NCI-H187 (cell line): ENCODE data around the gene VTI1A.

ENCODE experiments used
- DNase-seq, 2 experiments: peaks; one replicate each; lab custom pipeline; 2025; lab: John Stamatoyannopoulos, UW

VTI1A gene

GRCh38 chr10:112679392-112679791, 232.4 kb downstream of the VTI1A start:
- no peak for DNase-seq

DNA sequence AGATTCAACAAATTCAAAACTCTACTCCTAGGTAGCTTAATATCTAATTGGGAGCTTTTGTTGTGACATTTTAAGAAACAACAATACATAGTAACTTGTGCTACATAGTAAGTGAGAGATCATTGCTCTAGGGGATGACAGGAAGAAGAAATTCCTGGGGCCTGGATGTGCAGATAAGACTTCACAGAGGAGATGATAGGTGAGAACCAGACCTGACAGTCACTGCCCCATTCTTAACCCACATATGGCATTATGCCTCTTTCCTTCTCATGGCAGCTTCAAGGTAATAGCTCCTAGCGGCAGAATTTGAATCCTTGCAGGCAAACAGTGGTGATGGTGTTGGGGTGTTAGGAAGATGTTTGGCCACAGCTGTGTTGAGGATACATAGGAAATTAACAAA, 233.6 kb downstream of the VTI1A start:
- DNase-seq: no peak

DNA sequence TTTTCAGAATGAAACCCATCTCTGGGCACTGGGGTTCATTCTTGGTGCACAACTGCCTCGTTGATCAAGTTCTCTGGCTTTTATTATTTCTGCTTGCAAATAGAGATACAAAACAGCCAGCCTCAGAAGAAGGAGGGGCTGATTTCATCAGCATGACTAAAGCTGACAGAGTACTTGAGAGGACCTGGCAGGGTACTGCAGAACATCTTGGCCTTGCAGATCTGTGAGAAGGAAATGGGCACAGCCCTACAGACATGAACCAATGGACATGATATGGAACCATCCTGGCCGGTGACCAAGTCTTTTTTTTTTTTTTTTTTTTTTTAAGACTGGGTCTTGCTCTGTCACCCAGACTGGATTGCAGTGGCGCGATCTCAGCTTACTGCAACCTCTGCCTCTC, 240.6 kb downstream of the VTI1A start:
- no peak for DNase-seq

GRCh38 chr10:112689327-112690072, 242.5 kb downstream of the VTI1A start:
- no peak for DNase-seq

DNA sequence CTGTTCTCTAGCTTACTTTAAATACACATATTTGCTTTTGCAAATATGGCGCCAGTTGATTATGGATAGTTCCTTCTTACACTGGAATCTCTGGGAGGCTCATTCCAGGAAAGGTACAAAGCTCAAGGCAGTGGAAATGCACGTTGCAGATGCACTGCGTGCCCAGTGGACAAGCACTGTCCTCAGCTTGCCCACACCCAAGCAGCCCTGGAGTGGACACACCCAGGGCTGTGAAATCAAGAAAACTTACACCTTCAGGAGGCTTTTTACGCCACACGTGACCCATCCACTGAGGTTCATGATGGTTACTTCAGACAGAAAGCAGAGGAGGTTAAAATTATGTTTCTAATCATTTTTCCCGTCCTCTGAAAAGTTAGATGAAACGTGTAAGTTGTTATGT, 248.5 kb downstream of the VTI1A start:
- no peak for DNase-seq

DNA sequence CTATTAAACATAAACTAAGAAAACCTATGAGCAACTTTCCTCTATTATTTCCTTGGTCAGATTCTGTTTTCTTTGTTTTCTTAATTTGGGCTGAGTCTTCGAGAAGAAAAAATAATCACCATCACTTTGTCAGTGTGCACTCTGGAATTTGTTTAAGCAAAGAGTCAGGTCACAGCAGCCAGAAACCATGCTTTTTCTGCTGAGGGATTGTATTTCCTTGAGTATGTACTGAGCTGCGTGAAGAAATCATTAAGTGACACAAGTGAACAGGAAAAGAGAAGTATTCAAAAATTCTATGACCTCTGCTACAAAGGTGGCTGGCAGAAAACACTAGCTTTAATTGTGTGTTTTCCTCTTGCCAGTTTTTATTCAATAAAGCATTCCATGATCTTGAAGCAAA, 249.6 kb downstream of the VTI1A start:
- no peak for DNase-seq

DNA sequence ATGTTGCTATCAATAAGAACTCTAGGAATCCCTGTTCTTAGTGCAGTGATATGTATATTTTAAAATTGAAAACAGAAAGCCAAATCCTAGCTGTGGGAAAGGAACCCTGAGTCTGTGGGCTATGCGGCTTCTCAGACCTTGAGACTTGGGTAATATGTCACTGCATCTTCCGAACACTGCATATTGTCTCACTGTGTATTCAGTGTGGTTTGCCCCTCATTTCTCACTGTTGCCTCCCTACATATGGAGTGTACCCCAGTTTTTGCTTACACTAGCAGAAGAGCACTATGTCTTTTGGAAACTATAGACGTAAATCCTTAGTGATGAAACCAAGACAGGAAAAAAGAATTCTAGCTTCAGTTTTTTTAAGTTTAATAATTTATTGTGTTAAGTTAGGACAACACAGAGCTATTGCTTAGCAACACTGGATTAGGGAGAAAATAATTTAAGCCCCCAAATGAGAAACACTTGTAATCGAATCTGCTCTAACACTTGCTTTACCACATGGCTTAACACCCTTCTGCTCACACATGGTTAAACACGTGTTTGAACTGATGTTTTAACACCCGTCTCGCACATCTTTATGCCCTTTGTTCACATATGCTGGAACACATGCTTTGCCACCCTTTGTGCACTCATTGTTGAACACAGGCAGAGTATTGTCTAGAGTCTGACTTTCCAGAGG, 251.3 kb downstream of the VTI1A start:
- no peak for DNase-seq

DNA sequence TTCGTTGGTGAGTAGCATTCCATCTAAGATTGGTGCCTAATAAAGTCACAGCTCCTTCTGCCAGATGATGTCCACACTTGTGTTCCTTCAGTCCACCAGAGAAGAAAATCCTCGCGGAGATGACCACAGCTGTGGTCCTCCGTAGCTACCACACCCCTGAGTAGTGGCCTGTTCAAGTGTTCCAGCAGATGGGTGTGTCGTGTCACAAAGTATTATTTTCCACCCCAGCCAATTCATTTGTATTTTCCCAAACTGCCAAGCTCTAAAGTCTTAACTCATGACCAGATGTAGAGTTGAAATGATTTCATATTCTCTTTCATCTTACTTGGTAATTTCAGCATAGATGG, 251.8 kb downstream of the VTI1A start:
- no peak for DNase-seq

GRCh38 chr10:112700215-112700671, 253.2 kb downstream of the VTI1A start:
- no peak for DNase-seq

- no peak for DNase-seq
These were observed 254.3 kb downstream of the VTI1A start for GRCh38 chr10:112701211-112701877.

DNA sequence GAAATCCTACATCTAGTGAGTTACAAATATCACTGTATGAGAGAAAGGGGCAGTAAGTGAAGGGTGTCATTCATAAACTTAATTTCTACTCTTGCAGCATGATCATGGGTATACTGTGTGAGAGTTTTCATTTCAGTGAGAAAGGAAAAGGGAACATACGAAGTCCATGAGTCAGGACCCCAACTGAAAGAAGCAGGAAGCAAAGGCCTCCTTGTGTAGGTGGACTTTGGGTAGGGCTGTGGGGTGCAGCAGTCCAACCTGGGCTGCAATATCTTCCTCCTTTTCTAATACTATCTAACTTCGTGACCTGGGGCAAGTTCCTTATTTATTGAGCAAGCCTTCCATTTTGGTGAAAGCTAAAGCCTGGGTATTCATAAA, 254.9 kb downstream of the VTI1A start:
- DNase-seq: no peak

DNA sequence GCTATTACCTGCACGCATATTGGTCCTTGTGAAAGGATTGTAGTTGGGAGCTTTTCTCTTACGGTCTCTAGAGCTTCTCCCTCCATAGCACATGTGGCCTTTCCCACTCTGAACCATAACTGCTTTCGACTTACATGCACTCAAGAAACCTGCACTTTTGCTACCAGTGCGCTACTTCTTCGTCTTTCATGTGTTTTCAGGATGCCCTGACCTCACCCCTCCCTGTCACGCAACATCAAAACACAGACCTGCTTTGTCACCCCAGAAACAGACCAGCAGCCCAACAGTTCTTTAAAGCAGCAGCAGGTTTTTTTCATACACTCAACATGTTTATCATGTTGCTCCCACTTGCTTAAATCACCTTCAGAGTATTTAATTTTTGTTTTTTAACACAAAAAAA, 259.6 kb downstream of the VTI1A start:
- DNase-seq: no peak

DNA sequence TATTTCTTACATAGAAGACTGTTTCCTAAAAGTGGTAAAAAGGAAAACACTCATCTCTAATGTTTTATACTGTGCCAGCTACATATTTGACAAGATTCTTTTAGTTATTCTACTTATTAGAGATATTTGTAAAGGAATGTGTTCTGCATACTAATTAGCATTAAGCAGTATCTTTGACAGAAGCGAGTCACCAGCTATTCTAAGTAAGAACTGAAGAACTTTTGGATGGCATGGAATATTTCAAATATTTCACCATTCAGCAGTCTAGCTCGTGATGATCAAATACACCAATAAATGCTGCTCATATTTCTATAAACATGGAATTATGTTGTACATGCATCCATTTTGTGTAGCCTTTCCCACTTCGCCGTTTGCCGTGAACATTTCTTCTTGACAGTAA, 261.4 kb downstream of the VTI1A start:
- DNase-seq: no peak

DNA sequence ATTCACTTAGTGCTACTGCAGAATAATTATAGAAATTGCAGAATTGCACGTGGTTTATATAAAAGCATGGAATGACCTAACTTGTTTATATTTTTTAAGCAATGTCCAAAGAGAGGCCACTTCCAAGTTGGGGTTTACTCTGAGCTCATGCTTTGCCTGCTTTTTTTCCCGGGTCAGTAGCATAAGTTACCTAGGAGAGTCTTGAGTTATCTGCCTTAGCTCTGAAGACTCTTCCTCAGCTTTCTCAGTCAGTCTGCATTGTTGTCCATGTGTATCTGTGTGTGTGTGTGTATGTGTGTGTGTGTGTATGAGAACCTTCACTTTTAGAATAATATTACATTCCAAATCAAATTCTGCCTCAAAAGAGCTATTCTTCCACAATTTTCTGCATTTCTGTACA, 263.5 kb downstream of the VTI1A start:
- DNase-seq: no peak

GRCh38 chr10:112711366-112711765, 264.4 kb downstream of the VTI1A start:
- DNase-seq: no peak

- DNase-seq: no peak
These were observed 265.5 kb downstream of the VTI1A start for GRCh38 chr10:112712536-112712935.

DNA sequence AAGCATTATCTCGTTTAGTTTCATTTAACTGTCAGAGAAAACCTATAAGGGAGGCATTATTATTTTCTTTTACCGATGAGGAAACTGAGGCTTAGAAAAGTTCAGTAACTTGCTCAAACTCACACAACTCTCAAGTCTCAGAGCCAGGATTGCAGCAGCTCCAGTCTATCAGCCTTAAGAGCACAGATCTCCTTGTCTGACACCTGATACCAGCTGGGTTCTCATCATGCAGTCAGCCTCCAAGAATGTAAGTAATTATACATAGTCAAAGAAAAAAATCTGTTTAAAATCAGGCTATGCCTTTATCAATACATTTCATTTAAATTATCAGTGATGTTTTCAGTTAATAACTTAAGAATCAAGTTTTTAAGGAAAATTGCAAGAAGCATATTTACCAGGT, 266.4 kb downstream of the VTI1A start:
- no peak for DNase-seq

DNA sequence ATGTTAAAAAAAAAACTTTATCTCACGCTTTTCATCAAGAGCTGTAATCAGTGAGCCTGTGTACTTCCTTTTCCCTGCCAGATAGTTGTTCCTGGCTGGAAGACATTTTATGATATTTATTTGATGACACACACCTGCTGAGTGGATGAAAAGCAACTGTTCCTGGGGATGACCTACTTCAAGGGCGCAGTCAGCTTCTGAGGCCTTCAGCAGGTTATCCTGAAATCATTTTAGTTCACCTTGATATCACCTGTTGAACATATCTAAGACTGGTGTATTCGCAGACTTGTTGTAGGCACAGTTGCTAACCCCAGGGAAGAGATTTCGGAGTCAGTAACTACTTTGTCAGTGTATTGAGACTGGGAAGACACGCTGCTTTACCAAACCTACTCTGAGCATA, 268.6 kb downstream of the VTI1A start:
- DNase-seq: no peak

DNA sequence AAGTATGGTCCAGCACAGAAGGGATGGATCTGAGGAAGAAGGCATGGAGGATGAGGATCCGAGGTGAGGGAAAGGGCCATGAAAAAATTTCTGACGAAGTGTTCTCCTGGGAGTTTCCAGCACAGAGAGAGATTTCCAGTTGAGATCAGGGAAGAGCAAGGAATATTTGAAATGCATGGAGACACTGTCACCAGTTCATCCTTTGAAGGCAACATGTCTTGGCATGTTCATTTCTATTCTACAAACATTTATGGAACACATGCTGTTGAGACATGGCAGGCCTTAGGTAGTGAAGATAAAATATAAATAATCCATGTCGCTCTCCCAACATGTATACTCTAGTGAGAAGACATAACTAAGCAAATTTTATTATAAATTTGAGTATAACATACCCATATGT, 269.1 kb downstream of the VTI1A start:
- DNase-seq: no peak

- DNase-seq: no peak
These were observed 270.0 kb downstream of the VTI1A start for GRCh38 chr10:112716924-112717413.

DNA sequence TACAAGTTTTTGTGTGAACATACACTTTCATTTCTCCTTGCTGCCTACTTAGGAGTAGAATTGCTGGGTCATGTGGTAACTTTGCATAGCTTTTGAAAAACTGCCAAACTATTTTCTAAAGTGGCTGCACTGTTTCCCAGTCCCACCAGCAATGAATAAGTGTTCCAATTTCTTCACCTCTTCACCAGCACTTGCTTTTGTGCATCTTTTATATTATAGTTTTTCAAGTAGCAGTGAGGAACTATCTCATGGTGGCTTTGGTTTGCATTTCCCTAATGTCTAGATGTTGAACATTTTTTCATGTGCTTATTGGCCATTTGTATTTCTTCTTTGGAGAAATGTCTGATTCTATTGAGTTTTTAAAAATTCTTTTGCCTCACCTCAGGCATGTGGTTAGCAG, 273.2 kb downstream of the VTI1A start:
- DNase-seq: no peak

DNA sequence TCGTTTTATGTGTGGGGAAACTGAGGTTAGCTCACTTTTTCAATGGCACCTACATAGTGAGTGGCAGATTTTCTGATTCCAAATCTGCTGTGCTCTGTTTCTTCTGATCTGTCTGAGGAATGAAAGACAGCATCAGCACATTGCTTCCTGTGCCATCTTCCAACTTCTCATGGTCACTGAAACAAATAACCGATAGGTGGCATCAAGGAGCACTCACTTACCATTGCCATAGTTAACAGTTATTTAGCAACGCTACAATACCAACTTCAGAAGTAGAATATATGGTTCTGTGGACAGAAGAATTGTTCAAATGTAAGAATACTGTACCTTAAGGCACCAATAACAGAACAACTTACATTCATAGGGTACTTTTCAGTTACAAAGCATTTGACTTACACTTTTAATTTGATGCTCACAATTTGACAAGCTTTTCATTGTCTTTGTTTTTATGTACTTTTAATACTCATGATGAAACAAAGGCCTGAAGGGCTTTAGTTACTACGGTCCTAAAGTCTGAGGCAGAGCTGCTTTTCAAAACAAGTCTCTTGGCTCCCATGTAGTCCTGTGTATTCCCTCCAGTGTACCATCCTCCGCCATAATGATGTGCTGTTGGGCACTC, 274.2 kb downstream of the VTI1A start:
- DNase-seq: no peak

DNA sequence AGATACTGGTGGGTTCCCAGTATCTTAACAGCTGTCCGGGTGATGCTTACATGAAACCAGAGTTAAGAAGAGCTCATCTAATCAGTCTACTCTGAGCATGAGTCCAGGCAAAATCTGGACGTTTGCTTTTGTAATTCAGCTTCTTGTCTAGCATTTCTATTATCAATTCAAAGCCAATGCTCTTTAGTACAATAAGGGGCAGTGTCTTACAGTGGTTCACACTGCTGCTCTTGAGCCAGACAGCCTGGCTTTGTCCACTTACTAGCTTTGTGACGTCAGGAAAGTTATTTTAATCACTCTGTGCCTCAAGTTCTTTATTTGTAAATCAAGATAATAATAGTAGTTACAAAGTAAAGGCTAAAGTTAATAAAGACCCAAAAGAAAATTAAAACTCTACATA, 275.7 kb downstream of the VTI1A start:
- no peak for DNase-seq
